Muscle of back (tissue), 11 donors: ENCODE results near the gene C1orf21. TPM values are rescaled to one million over a fixed set of nuclear protein-coding genes. Genes with fewer than 3 reads are reported as not detected.

Experiments used
- DNase-seq, 3 donors: peaks; one replicate each; pipeline versions ENCODE4 v3.0.0 to v3.0.0-alpha.2; 2013
- polyA plus RNA-seq, 10 donors: library from polyadenylated mRNA; unstranded; fragments of 120-200 nt; gene quantifications; one replicate each; pipeline ENCODE4 v1.2.1, GENCODE V29; 2013; ENCODE audit not compliant: insufficient read length in 10 of 10

C1orf21 gene
- polyA plus RNA-seq, 10 donors, result 42.4 to 59.1 (median 52.9) TPM

DNA sequence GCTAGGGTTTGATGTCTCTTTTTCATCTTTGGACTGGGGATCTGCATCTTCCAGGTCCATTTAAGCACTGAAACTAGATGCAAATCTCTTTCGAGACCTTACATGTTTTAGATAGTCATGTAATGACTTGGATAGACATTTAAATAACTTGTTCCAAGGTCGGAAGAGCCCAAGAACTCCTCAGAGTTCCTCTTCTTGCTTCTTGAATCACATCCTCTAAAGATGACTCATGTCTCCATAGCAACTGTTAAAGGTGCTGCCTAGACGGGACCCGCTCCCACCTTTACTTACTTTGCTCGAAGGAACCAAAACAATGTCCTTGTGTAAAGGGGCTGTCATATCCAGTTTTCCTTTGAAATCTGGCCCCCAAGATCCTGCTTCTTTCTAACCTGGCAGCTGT is 237.8 kb downstream of the C1orf21 start:
- DNase-seq, result peak in 1 of 3 donors; percentile 41

DNA sequence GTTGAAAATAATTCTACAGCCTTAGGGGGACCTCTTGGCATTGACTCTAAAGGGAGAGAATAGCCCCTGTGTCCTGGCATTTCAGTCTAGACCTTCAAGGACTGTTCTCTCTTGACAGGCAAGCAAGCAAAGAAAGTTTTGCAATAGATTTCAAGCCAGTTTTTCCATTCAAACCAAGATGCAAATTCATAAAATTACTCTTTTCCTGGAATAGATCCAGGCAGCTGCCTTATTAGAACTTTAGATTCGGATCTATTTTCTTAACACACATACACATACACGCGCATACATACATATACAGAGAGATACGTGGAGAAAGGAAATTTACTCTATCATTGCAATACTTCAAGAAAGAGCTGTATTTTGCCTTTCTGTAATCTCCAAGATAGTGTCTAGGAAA is 238.4 kb downstream of the C1orf21 start:
- DNase-seq, result peak in 1 of 3 donors; percentile 70

- peak in 1 of 3 donors; percentile 68 for DNase-seq
Observed at GRCh38 chr1:184626076-184627006, 239.5 kb downstream of the C1orf21 start.

GRCh38 chr1:184627007-184627341 is 240.1 kb downstream of the C1orf21 start:
- DNase-seq, result no peak

- no peak for DNase-seq
Observed at GRCh38 chr1:184629266-184629665, 242.4 kb downstream of the C1orf21 start.

DNA sequence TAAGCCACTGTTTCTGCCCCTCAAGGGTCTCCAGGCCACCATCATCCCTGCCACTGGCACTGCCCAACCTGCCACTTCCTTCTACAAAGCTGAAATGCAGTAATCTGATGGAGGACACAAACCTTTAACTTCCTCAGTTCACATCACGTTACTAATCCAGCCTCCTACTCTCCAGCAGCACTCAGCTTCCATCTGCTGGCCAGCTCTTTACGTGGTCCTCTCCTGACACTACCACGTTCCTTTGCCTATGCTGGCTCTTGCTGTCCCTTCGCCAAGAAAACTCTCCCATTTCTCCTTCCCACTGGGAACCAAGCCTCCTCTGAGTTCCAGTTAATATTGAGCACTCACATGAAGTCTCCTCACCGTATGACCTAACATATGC is 243.8 kb downstream of the C1orf21 start:
- DNase-seq, result peak in 1 of 3 donors; percentile 40

GRCh38 chr1:184632415-184633175 is 245.8 kb downstream of the C1orf21 start:
- no peak for DNase-seq

GRCh38 chr1:184633785-184634184 is 247.0 kb downstream of the C1orf21 start:
- no peak for DNase-seq

GRCh38 chr1:184634296-184634695 is 247.5 kb downstream of the C1orf21 start:
- no peak for DNase-seq

DNA sequence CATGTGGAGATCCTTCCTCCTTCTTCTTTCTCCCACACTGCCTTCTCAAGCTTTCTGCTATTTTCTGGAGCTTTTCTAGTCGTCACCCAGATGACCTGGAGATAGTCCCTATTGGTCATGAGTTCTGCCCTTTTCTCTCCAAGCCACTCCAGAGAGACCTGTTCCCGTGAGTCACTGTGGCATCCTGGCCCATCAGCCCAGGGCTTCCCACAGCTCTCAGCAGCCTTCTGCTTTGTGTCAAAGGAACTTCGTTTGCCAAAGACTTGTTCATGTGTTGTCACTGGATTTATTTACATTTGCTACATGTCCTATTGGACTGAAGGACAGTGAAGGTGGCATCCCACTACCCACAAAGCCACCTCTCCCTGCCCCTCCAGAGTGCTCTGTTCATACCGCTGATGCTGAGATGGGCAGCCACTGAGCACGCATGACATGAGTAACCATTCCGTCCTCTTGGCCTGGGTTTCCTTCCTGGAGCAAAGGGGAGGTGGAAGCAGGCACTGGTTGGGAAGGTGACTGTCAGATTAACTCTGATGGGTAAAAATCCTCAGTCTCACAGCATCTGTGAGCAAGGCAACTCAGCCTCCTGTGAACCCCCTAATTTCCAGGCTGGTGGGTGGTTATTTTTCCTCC is 248.6 kb downstream of the C1orf21 start:
- no peak for DNase-seq

DNA sequence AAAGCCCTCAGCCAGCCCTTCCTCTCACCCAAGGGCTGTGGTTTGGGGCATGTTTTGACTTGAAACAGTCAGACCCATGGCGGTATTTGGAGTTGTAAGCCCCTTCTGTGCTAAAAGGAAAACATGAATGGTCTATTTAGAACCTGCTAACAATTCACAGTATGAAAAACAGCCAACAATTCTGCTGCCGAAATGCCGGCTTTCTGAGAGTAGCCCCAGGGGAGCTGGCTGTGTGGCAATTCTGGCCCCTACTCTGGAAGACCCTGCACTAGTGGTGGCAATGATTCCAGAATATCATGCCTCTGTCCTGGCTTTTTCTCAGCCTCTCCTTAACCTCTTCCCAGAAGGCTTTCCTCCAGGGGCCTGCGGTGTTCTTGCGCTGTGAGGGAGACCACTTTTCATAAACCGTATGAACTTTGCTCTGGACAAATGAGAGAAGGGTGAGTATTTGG is 249.2 kb downstream of the C1orf21 start:
- DNase-seq, result peak in 1 of 3 donors; percentile 39

- DNase-seq, result no peak
Observed at GRCh38 chr1:184637664-184638240, 250.9 kb downstream of the C1orf21 start.

- DNase-seq, result no peak
Observed at GRCh38 chr1:184639205-184639604, 252.4 kb downstream of the C1orf21 start.

GRCh38 chr1:184640505-184640904 is 253.7 kb downstream of the C1orf21 start:
- DNase-seq, result peak in 1 of 3 donors; percentile 74

GRCh38 chr1:184641894-184642293 is 255.1 kb downstream of the C1orf21 start:
- DNase-seq, result no peak

- no peak for DNase-seq
Observed at GRCh38 chr1:184643661-184644060, 256.8 kb downstream of the C1orf21 start.

- no peak for DNase-seq
Observed at GRCh38 chr1:184644771-184645170, 257.9 kb downstream of the C1orf21 start.

DNA sequence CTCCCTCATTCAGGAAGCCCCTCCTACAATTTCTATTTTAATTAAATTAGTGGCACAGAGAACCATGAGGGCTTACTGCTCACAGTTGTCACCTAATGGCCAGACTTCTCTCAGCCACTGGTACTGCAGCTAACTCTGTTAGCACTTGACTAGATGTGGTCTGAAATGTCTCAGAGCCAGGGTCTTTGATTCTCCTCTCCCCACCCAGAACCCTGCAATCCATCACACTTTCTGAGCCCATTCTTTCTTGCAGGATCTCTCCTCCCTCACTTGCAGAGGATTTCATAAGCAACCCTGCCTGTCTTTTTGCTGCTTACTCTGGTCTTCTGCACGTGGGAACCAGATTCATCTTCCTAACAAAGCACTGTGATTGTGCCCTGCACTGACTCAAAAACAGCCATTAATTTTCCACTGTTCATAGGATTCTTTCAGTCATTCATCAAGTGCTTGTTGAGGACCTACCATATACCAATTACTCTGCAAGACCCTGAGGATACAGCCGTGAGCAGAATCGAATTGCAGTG is 259.4 kb downstream of the C1orf21 start:
- no peak for DNase-seq

DNA sequence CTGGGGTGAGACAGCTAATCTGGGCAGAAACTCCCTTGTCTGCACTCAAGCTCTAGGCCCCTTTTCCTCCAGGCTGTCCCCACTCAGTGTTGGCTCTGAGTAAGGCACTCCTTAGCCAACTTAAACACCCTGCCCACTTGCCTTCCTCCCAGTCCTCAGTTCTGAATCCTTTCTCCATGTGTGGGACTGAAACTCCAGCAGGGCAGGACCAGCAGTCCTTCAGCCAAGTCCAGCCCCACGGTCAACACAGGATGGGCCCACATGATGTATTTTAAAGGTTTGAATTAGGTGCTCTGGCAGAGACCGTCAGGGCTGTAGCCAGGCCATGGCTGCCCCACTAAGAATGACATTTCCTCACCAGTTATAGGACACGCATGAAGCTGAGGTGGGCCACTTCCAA is 260.0 kb downstream of the C1orf21 start:
- no peak for DNase-seq

- no peak for DNase-seq
Observed at GRCh38 chr1:184647471-184647870, 260.6 kb downstream of the C1orf21 start.

DNA sequence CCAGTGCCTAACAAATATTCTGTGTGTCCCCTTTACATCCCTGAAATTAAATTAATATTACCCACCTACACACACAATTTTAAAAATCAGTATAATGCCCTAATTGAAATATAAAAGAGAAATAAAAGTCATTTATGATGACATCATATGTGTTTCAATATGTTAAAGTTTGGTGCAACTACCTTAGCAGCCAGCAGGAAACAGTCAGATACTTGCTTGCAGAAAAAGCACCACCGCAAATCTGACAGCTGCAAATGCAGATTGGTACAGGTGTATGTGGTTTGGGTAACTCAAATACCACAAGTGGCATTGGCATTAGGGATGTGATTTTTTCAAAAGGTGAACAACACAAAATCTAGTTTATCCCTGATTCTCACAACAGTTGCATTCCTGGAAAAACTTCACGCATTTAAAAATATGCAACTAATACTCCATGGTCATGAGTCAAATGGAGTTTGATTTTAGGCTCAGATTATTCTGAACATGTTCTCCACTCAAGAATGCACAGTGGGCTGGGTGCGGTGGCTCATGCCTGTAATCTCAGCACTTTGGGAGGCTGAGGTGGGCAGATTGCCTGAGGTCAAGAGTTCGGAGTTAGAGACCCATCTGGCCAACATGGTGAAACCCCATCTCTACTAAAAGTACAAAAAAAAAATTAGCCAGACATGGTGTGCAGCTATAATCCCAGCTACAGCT is 261.5 kb downstream of the C1orf21 start:
- no peak for DNase-seq
